Liver (tissue), 9 donors: ENCODE measurements around the gene PER2. TPM values are rescaled to one million over a fixed set of nuclear protein-coding genes. Genes with fewer than 3 reads are reported as not detected.
"Not testable (repeated sequence)": the region's sequence is repeated elsewhere in the genome, so short reads cannot be mapped to it uniquely, and the experiment has no call there.

Experiments used
- DNase-seq: peaks from one replicate; pipeline ENCODE4 v3.0.0-alpha.2; 2017; ENCODE audit warnings: low spot score
- H3K27ac ChIP-seq, 2 donors: one replicate each; pipeline ENCODE4 v1.7.0; 2013; ENCODE audit warnings: inconsistent platforms in 2 of 2, low read length in 2 of 2, control low read depth in 1 of 2, low read depth in 1 of 2, mild to moderate bottlenecking in 1 of 2
- H3K27me3 ChIP-seq, 4 donors: one replicate each; pipeline versions ENCODE4 v1.6.1 to v1.7.0; 2013; ENCODE audit warnings: low read length in 3 of 4, inconsistent platforms in 1 of 4, mild to moderate bottlenecking in 1 of 4, moderate library complexity in 1 of 4; ENCODE audit not compliant: control insufficient read depth in 4 of 4, insufficient read depth in 4 of 4
- H3K36me3 ChIP-seq, 4 donors: one replicate each; pipeline versions ENCODE4 v1.6.1 to v1.7.0; 2013; ENCODE audit warnings: low read length in 3 of 4, mild to moderate bottlenecking in 3 of 4, low read depth in 1 of 4, moderate library complexity in 1 of 4; ENCODE audit not compliant: control insufficient read depth in 4 of 4, insufficient read depth in 3 of 4
- H3K4me1 ChIP-seq, 4 donors: one replicate each; pipeline versions ENCODE4 v1.6.1 to v1.7.0; 2013; ENCODE audit warnings: low read length in 3 of 4, mild to moderate bottlenecking in 3 of 4, moderate library complexity in 1 of 4; ENCODE audit not compliant: control insufficient read depth in 4 of 4, insufficient read depth in 4 of 4
- H3K4me3 ChIP-seq, 3 donors: one replicate each; pipeline versions ENCODE4 v1.6.1 to v1.7.0; 2013; ENCODE audit warnings: low read length in 3 of 3, control low read depth in 1 of 3, low read depth in 1 of 3, mild to moderate bottlenecking in 1 of 3
- H3K9ac ChIP-seq, 2 donors: one replicate each; pipeline ENCODE4 v1.7.0; 2013; ENCODE audit warnings: low read length in 2 of 2, mild to moderate bottlenecking in 2 of 2, moderate library complexity in 2 of 2, control low read depth in 1 of 2, low read depth in 1 of 2
- H3K9me3 ChIP-seq, 4 donors: one replicate each; pipeline versions ENCODE4 v1.6.1 to v1.7.0; 2013; ENCODE audit warnings: low read length in 3 of 4; ENCODE audit not compliant: control insufficient read depth in 4 of 4
- EGR1 ChIP-seq, 2 donors: IDR thresholded peaks; 2 replicates each; pipeline ENCODE4 v1.6.1; 2016 to 2018; ENCODE audit warnings: antibody characterized with exemption in 2 of 2, low read depth in 2 of 2
- FOXA1 ChIP-seq: IDR thresholded peaks from 2 replicates; pipeline ENCODE4 v1.6.1; 2016; ENCODE audit warnings: antibody characterized with exemption
- FOXA2 ChIP-seq: IDR thresholded peaks from 2 replicates; pipeline ENCODE4 v1.6.1; 2016; ENCODE audit warnings: antibody characterized with exemption
- GABPA ChIP-seq, 2 donors: IDR thresholded peaks in 1 of 2; conservative IDR thresholded peaks in 1 of 2; 2 replicates each; pipeline ENCODE4 v1.6.1; 2016; ENCODE audit warnings: antibody characterized with exemption in 2 of 2, mild to moderate bottlenecking in 1 of 2, moderate library complexity in 1 of 2
- HNF4A ChIP-seq, 2 donors: conservative IDR thresholded peaks; 2 replicates each; pipeline ENCODE4 v1.6.1; 2016; ENCODE audit warnings: antibody characterized with exemption in 2 of 2, mild to moderate bottlenecking in 2 of 2
- HNF4G ChIP-seq: IDR thresholded peaks from 2 replicates; pipeline ENCODE4 v1.6.1; 2016; ENCODE audit warnings: antibody characterized with exemption
- JUND ChIP-seq, 2 donors: IDR thresholded peaks; 2 replicates each; pipeline ENCODE4 v1.6.1; 2016; ENCODE audit warnings: antibody characterized with exemption in 2 of 2
- NR2F2 ChIP-seq: IDR thresholded peaks from 2 replicates; pipeline ENCODE4 v1.6.1; 2016; ENCODE audit warnings: antibody characterized with exemption
- RAD21 ChIP-seq, 2 donors: IDR thresholded peaks; 2 replicates each; pipeline ENCODE4 v1.6.1; 2016; ENCODE audit warnings: antibody characterized with exemption in 2 of 2, mild to moderate bottlenecking in 2 of 2
- RXRA ChIP-seq, 2 donors: IDR thresholded peaks; 2 replicates each; pipeline ENCODE4 v1.6.1; 2017 to 2018; ENCODE audit warnings: antibody characterized with exemption in 2 of 2, mild to moderate bottlenecking in 1 of 2
- SP1 ChIP-seq: IDR thresholded peaks from 2 replicates; pipeline ENCODE4 v1.6.1; 2018; ENCODE audit warnings: antibody characterized with exemption, mild to moderate bottlenecking
- YY1 ChIP-seq: IDR thresholded peaks from 2 replicates; pipeline ENCODE4 v1.6.1; 2016; ENCODE audit warnings: antibody characterized with exemption, mild to moderate bottlenecking
- WGBS: extraction: QIAGEN DNeasy Blood & Tissue Kit; methylation state at CpG from one replicate; pipeline ENCODE4 v1.1.7; 2013; 5-methylcytosine and 5-hydroxymethylcytosine counted together
- polyA plus RNA-seq, 2 donors: library from polyadenylated mRNA; stranded (reverse) in 1 of 2; unstranded in 1 of 2; fragments of 200-250 nt in 1 of 2; fragments of >200 nt in 1 of 2; fragmentation: Nextera tagmentation in 1 of 2; extraction: Ambion mirVana in 1 of 2; gene quantifications; one replicate each; pipeline versions ENCODE4 v1.2.1 to v1.2.3, GENCODE V29; 2013 to 2015
- total RNA-seq, 2 donors: library from RNA; depleted of rRNA; stranded (reverse); fragments of >200 nt; gene quantifications; one replicate each; pipeline ENCODE4 v1.2.3, GENCODE V29; 2014
- TF ChIP-seq, protein P1 (sequence below): IDR thresholded peaks from 2 replicates; pipeline ENCODE4 v1.6.1; 2016; ENCODE audit warnings: antibody characterized with exemption
- TF ChIP-seq, protein P2 (sequence below): IDR thresholded peaks from 2 replicates; pipeline ENCODE4 v1.6.1; 2016; ENCODE audit warnings: antibody characterized with exemption
- TF ChIP-seq, protein P3 (sequence below): IDR thresholded peaks from 2 replicates; pipeline ENCODE4 v1.6.1; 2016; ENCODE audit warnings: antibody characterized with exemption, mild to moderate bottlenecking
- TF ChIP-seq, protein P4 (sequence below): IDR thresholded peaks from 2 replicates; pipeline ENCODE4 v1.6.1; 2016; ENCODE audit warnings: antibody characterized with exemption
- TF ChIP-seq, protein P5 (sequence below): fragments of 150-350 bp; IDR thresholded peaks from 2 replicates; pipeline ENCODE4 v1.5.1; 2017; ENCODE audit warnings: improper control_type of control experiment, low read depth, low read length; ENCODE audit not compliant: missing input control
- donor health status: healthy.
- donor health status: healthy.
- donor health status: healthy.
- donor health status: healthy.
- donor health status: healthy.

Gene PER2
- total and polyA plus RNA-seq, 4 donors, result 1.1 to 12.5 (median 4.1) TPM

DNA sequence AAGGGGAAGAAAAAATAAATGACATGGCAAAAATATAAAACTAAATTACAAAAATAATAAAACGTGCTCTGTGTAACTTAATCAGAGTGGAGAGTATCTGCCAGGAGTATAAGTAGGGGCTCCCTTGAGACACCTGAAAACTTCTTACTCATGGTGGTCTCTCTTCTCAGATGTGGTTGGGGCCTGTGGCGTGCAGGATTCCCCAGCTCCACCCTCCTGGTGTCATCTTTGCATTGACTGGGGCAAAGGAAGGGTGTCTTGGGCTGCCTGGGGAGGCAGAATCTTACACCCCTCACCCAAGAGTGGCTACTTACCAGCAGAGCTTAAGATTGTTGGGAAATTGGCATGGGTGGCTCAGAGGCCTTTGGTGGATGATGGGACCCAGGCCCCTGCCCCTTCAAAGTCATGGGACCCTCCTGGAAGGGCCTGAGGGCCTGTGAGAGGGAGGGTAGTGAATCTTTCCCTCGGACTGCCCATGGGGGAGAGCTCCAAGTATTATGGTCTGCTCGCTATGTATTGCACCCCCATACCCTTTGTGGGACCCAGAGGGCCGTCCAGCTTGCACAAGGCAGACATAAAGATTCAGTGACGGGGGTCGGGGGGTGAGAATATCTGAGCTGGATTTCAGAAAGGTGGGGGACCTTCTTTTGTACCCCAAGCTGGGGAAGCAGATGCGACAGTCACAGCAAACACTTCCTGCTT lies 25.0 kb upstream of the PER2 start:
- WGBS, result 93% methylated on average over 8 of the region's 8 CpGs
- no peaks in the 10 kb centered on the region for H3K36me3 ChIP-seq
- H3K27me3 ChIP-seq, result no peaks in the 10 kb centered on the region
- TF ChIP-seq FOXA1 (no peak), YY1 (no peak), NR2F2 (no peak)
- TF ChIP-seq, protein P1, sequence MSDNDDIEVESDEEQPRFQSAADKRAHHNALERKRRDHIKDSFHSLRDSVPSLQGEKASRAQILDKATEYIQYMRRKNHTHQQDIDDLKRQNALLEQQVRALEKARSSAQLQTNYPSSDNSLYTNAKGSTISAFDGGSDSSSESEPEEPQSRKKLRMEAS, result no peak
- TF ChIP-seq, protein P2, sequence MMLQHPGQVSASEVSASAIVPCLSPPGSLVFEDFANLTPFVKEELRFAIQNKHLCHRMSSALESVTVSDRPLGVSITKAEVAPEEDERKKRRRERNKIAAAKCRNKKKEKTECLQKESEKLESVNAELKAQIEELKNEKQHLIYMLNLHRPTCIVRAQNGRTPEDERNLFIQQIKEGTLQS, result no peak
- no peak overlapping the region for H3K27ac ChIP-seq
- no peak overlapping the region for H3K4me3 ChIP-seq
- H3K4me1 ChIP-seq, result peaks cover 0 to 5% (median 0%) of the 10 kb centered on the region in 4 donors
- no peak overlapping the region for H3K9ac ChIP-seq
- no peaks in the 10 kb centered on the region for H3K9me3 ChIP-seq
- DNase-seq, result no peak

DNA sequence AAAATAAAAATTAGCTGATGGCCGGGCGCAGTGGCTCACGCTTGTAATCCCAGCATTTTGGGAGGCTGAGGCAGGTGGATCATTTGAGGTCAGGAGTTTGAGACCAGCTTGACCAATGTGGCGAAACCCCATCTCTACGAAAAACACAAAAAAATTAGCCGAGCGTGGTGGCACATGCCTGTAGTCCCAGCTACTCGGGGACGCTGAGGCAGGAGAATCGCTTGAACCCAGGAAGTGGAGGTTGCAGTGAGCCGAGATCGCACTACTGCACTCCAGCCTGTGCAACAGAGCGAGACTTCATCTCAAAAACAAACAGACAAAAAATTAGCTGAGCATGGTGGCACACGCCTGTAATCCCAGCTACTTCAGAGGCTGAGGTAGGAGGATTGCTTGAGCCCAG lies 22.3 kb upstream of the PER2 start:
- 91% methylated on average over 14 of the region's 14 CpGs for WGBS
- not testable (repeated sequence) for H3K27me3 ChIP-seq, DNase-seq, H3K4me3 ChIP-seq, H3K36me3 ChIP-seq, H3K9me3 ChIP-seq, H3K9ac ChIP-seq, H3K27ac ChIP-seq
- H3K4me1 ChIP-seq, result peaks cover 1 to 19% (median 15%) of the 10 kb centered on the region in 4 donors

DNA sequence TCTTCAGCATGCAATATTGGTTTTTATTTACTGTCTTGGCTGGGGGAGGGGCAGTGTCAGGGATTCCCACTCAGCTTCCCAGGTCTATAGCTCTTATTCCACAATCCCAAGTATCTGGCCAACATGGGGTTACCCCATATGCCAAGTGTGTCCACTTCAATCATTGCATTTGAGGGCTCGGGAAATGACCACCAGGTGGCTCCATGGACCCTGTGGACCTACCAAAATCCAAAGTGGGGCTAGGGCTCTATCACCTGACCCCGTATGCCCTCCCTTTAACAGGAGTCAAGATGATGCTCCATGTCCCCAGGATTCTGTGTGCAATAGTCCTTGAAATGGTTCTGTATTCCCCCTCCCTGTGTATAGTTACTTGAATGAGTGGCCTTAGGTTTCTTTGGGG lies 19.8 kb upstream of the PER2 start:
- H3K27ac ChIP-seq, result no peak overlapping the region
- peak; percentile 9 to 40 for TF ChIP-seq RAD21 (IDR thresholded peaks at IDR 0.05)
- no peak for TF ChIP-seq EGR1 (IDR thresholded peaks at IDR 0.05; ENCODE audit: low read depth in 2 of 2)
- TF ChIP-seq HNF4A (conservative IDR thresholded peaks at IDR 0.05), result no peak
- TF ChIP-seq, protein P3, sequence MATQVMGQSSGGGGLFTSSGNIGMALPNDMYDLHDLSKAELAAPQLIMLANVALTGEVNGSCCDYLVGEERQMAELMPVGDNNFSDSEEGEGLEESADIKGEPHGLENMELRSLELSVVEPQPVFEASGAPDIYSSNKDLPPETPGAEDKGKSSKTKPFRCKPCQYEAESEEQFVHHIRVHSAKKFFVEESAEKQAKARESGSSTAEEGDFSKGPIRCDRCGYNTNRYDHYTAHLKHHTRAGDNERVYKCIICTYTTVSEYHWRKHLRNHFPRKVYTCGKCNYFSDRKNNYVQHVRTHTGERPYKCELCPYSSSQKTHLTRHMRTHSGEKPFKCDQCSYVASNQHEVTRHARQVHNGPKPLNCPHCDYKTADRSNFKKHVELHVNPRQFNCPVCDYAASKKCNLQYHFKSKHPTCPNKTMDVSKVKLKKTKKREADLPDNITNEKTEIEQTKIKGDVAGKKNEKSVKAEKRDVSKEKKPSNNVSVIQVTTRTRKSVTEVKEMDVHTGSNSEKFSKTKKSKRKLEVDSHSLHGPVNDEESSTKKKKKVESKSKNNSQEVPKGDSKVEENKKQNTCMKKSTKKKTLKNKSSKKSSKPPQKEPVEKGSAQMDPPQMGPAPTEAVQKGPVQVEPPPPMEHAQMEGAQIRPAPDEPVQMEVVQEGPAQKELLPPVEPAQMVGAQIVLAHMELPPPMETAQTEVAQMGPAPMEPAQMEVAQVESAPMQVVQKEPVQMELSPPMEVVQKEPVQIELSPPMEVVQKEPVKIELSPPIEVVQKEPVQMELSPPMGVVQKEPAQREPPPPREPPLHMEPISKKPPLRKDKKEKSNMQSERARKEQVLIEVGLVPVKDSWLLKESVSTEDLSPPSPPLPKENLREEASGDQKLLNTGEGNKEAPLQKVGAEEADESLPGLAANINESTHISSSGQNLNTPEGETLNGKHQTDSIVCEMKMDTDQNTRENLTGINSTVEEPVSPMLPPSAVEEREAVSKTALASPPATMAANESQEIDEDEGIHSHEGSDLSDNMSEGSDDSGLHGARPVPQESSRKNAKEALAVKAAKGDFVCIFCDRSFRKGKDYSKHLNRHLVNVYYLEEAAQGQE, result no peak
- no peaks in the 10 kb centered on the region for H3K36me3 ChIP-seq
- peaks cover 1 to 22% (median 17%) of the 10 kb centered on the region in 4 donors for H3K4me1 ChIP-seq
- H3K9me3 ChIP-seq, result no peaks in the 10 kb centered on the region
- H3K27me3 ChIP-seq, result no peaks in the 10 kb centered on the region
- H3K4me3 ChIP-seq, result no peak overlapping the region
- 88% methylated on average over 2 of the region's 2 CpGs for WGBS
- no peak for DNase-seq
- no peak overlapping the region for H3K9ac ChIP-seq

DNA sequence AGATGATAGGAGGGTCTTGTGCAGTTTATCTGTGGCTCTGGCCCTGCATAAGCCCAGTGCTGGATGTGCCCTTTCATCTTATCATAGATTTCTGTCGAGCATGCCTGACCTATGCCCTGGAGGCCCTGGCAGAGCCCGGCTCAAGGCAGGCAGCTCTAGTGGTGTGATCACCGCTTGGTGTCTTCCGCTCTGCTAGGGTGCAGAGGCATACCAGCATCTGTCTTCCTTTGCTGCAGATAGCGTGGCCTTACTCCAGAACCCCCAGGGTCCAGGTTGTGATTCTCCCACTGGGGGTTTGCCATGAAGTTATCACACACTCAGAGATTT lies 18.2 kb upstream of the PER2 start:
- no peak for DNase-seq
- Histone ChIP-seq H3K4me1 (peaks cover 1 to 22% (median 17%) of the 10 kb centered on the region in 4 donors), H3K27ac (peak overlapping the region; percentile 79 to 80), H3K9me3 (no peaks in the 10 kb centered on the region), H3K4me3 (no peak overlapping the region), H3K36me3 (no peaks in the 10 kb centered on the region), H3K9ac (no peak overlapping the region), H3K27me3 (no peaks in the 10 kb centered on the region)
- WGBS, result 44% methylated on average over 5 of the region's 5 CpGs
- no peak for TF ChIP-seq JUND (IDR thresholded peaks at IDR 0.05)
- no peak for TF ChIP-seq FOXA1
- TF ChIP-seq, protein P4, sequence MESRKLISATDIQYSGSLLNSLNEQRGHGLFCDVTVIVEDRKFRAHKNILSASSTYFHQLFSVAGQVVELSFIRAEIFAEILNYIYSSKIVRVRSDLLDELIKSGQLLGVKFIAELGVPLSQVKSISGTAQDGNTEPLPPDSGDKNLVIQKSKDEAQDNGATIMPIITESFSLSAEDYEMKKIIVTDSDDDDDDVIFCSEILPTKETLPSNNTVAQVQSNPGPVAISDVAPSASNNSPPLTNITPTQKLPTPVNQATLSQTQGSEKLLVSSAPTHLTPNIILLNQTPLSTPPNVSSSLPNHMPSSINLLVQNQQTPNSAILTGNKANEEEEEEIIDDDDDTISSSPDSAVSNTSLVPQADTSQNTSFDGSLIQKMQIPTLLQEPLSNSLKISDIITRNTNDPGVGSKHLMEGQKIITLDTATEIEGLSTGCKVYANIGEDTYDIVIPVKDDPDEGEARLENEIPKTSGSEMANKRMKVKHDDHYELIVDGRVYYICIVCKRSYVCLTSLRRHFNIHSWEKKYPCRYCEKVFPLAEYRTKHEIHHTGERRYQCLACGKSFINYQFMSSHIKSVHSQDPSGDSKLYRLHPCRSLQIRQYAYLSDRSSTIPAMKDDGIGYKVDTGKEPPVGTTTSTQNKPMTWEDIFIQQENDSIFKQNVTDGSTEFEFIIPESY, result no peak
- TF ChIP-seq RAD21 (IDR thresholded peaks at IDR 0.05), result peak in 1 of 2 donors; percentile 36
- TF ChIP-seq GABPA (IDR thresholded peaks at IDR 0.05 in 1 of 2, conservative IDR thresholded peaks at IDR 0.05 in 1 of 2), result no peak
- TF ChIP-seq RXRA (IDR thresholded peaks at IDR 0.05), result peak; percentile 40 to 63
- no peak for TF ChIP-seq FOXA2
- TF ChIP-seq SP1, result peak; percentile 69
- TF ChIP-seq EGR1 (IDR thresholded peaks at IDR 0.05; ENCODE audit: low read depth in 2 of 2), result no peak
- no peak for TF ChIP-seq NR2F2
- TF ChIP-seq, protein P5, sequence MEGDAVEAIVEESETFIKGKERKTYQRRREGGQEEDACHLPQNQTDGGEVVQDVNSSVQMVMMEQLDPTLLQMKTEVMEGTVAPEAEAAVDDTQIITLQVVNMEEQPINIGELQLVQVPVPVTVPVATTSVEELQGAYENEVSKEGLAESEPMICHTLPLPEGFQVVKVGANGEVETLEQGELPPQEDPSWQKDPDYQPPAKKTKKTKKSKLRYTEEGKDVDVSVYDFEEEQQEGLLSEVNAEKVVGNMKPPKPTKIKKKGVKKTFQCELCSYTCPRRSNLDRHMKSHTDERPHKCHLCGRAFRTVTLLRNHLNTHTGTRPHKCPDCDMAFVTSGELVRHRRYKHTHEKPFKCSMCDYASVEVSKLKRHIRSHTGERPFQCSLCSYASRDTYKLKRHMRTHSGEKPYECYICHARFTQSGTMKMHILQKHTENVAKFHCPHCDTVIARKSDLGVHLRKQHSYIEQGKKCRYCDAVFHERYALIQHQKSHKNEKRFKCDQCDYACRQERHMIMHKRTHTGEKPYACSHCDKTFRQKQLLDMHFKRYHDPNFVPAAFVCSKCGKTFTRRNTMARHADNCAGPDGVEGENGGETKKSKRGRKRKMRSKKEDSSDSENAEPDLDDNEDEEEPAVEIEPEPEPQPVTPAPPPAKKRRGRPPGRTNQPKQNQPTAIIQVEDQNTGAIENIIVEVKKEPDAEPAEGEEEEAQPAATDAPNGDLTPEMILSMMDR, result no peak
- peak; percentile 30 for TF ChIP-seq HNF4G
